Stromal cell of bone marrow (primary cell): Measurements from ENCODE around the gene ACSS2.
"Not testable (repeated sequence)": the region's sequence is repeated elsewhere in the genome, so short reads cannot be mapped to it uniquely, and the experiment has no call there.

Experiments used
- DNase-seq: peaks from one replicate; pipeline ENCODE4 v3.0.0-alpha.2; 2012; ENCODE audit warnings: low read depth

Gene ACSS2

DNA sequence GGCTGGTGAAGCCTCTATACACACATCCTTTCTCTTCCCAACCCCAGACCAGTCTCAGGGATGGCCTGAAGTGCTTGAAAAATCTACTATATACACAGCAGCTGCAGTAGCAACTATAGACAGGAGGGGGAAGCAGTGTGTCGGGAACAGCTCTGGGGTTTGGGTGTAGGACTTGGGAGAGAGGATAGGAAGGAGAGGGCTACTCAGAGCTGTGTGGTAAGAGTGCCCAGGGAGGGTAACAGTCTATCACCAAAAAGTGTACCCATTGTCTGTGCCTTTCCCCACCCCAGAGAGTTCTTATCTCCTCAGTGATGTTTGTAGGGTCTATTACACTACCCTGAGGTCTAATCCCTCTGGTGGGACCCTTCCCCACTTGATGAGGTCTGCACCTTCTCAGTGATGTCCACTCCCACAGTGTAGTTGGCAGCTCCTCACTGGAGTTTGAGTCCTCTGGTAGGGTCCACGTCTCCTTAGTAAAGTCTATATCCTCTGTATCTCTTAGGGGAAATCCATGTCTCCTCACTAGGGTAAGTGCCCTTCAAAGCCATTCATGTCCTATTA is 2.2 kb upstream of the ACSS2 start:
- DNase-seq = peak; percentile 80

DNA sequence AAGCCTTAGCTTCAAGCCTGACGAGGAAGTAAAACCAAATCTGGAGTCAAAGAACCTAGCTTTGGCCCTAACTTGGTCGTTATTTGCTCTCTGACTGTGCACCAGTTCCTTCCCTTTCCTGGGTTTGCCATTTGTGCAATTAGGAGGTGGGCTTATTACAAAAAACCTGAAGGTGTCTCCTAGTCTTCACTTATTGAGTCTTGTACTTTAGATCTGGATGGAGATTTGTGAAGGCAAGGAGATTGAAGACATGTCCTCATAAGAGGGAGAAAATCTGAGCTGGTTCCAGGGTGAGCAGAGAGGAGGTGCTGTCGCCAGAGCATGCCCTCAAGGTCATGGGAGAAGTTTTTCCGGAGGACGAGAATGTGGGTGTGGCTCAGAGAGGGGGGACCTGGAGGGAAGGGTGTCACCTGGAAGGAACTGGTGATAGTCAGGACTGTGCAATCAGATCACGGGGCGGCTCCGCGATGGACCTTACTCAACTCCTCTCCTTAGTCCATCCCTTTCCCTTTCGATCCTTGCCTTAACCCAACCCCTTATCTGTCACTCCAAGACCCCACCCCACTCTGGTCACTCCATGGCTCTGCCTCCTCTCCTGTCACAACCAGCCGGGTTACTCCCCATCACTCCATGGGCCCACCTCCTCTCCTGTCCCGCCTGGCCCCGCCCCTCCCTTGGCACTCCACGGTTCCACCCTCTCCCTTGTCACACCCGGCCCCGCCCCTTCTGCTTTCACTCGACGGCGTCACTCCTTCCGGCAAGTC is 588 bp upstream of the ACSS2 start:
- peak; percentile 95 for DNase-seq

- no peak for DNase-seq
Measured at GRCh38 chr20:34880215-34880850, 3.9 kb downstream of the ACSS2 start.

DNA sequence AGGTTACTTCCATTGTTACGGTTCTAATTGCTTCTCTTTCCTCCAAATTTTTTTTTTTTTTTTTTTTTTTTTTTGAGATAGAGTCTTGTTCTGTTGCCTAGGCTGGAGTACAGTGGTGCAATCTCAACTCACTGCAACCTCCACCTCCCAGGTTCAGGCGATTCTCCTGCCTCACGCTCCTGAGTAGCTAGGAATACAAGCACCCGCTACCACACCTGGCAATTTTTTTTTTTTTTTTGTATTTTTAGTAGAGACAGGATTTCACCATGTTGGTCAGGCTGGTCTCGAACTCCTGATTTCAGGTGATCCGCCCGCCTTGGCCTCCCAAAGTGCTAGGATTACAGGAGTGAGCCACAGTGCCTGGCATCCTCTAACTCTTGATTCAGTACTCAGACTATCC is 4.6 kb downstream of the ACSS2 start:
- DNase-seq = not testable (repeated sequence)

DNA sequence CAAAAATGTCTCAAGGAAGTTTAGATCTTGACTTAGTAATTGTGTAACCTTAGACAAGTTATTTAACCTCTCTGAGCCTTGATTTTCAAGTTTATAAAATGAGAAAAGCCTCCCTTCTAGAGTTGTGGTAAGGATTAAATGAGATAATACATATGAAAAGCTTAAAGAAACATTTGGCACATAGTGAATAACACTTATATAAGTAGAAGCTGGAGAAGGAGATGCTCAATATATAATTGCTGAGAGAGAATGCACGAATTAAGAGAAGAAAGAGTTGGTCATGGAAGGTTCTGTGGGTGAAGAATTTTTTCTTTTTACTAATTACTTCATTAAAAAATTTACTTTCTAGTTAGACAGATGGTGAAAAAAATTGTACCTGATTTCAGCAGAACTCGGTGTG is 5.3 kb downstream of the ACSS2 start:
- DNase-seq = no peak

- no peak for DNase-seq
Measured at GRCh38 chr20:34883087-34883688, 6.8 kb downstream of the ACSS2 start.

DNA sequence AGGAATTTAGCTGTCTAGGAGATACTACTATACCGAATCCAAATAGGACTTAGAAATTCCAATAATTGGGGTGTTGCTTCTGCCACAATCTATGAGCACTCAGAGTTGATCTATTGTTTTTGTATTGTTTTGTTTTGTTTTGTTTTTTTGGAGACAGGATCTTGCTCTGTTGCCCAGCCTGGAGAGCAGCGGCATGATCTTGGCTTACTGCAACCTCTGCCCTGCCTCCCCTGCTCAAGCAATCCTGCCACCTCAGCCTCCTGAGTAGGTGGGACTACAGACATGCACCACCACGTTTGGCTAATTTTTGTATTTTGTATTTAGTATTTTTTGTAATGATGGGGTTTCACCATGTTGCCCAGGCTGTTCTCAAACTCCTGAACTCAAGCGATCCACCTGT is 7.4 kb downstream of the ACSS2 start:
- no peak for DNase-seq

DNA sequence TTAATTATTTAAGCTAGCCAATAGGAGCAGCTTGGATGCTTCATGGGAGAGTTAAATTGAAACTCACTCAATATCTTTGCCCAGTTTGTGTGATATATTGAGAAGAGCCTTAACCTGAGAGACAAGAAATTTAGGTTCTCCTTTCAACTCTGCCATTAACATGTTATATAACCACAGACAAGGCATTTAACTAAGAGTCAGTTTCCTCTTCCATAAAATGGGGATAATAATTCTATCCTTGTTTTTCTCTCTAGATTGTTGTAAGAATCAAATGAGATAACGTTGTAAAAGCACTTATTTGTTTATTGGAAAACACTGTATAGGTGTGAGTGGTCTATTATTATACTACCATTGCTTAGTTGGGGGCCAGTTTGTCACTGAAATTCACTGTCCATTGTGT is 7.8 kb downstream of the ACSS2 start:
- DNase-seq = no peak

GRCh38 chr20:34886122-34886521 is 9.7 kb downstream of the ACSS2 start:
- DNase-seq = no peak

GRCh38 chr20:34887023-34887422 is 10.6 kb downstream of the ACSS2 start:
- no peak for DNase-seq

DNA sequence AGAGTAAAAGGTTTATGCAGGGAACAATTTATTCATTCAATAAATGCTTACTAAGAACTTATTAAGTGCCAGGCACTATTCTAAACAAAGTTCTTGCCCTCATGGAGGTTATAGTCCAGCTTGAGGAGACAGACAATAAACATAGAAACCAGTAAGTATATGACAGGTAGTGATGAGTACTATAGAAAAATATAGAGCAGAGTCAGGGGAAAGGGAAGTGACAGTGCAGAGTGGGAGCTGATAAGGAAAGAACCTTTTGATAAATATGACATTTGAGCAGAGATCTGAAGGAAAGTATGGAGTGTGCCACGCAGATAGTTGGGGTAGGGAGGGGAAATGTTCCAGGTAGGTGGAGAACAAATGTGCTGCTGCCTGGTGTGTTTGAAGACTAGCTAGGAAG is 12.1 kb downstream of the ACSS2 start:
- DNase-seq = no peak

DNA sequence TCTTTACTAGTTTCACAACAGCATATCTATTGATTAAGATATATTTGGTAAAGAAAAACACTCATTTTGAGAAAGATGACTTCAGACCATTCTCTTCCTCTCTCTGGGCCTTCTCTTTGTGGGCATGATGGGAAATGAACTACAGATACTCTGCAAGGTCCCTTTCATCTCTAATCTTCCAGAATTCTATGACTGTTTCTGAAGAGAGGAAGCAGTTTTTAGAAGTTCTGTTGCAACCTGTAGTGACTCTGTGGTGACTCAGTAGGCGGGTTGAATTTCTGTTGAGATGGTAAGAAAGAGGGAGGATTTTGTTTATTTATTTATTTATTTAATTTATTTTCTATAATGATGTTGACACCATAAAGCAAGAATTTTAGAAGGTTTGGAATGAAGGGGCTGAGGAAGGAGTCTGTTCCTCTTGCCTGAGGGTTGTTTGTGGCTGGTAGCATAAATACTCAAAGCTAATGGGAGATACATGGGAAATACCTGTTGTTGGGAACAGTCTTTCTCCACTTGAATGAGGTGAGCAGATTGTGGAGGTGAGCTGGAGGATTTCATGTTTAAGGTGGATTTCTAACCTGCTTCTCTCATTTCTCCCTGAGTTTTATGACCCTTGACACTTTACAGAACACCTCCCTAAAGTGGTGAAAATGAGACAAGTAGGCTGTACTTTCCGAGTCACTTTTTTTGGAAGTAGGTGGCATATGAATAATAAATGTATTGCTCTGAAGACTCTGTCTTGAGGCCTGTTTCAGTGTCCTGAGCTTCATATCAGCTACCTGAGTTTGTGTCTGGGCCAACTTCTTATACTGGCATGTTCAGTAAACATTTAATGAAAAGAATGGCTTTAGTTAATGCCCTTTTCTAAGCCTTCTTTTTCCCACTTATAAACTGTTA is 15.0 kb downstream of the ACSS2 start:
- DNase-seq = peak; percentile 59

DNA sequence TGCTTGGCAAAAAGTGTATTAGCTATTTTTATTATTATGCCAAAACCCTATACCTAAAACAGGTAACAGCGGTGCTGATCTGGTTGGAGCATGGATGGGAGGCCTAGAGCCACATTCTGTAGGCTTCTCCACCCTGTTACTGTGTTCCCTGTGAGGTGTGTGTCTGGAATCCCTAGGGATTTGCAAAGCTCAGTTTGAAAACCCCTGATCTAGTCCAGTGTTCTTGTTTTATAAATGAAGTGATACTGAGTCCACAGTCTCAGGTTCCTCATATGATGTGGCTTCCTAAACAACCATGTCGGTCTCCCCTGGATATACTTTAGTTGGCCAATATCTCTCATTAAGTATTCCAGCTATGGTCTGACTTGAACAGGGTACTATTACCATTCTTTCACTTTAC is 16.3 kb downstream of the ACSS2 start:
- DNase-seq = no peak

DNA sequence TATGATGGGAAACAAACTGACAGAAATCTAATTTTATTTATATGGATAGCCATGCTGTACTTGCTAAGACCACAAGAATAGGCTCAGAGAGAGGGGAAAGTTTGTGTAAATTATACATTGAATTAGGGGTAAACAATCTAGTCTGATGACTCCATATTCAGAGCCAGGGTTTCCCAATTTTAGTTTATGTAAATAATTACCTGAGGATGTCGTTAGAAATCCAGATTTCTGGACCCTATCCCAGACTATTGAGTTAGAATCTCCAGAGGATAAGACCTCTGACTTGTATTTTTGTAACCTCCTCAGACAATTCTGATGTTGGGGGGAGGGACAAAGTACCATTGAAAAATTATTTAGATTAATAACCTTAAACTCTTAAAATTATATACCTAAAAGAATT is 18.3 kb downstream of the ACSS2 start:
- no peak for DNase-seq

DNA sequence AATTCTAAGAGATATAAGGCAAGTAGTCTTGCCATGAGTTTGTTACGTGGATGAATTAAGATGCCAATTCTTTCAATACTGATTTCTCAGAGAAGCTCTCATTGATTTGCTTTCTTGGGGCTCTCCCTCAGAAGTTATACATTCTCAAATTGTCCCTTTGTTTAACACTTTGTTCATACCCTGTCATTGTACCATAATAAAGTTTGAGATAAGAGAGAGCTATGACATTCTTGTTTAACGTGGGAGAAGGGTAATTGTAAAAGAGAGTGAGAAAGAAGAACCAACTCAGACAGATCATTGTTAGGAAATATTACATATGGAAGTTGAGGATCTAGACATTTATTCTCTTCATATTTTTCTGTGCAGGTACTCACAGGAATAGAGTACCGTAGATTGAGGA is 19.1 kb downstream of the ACSS2 start:
- DNase-seq = no peak

- no peak for DNase-seq
Measured at GRCh38 chr20:34896086-34896621, 19.7 kb downstream of the ACSS2 start.

- not testable (repeated sequence) for DNase-seq
Measured at GRCh38 chr20:34898129-34898528, 21.7 kb downstream of the ACSS2 start.

- not testable (repeated sequence) for DNase-seq
Measured at GRCh38 chr20:34898731-34899130, 22.3 kb downstream of the ACSS2 start.

- DNase-seq = no peak
Measured at GRCh38 chr20:34904202-34904621, 27.8 kb downstream of the ACSS2 start.

GRCh38 chr20:34907616-34908469 is 31.4 kb downstream of the ACSS2 start:
- peak; percentile 85 for DNase-seq

- DNase-seq = no peak
Measured at GRCh38 chr20:34915131-34915530, 38.7 kb downstream of the ACSS2 start.
